ENCODE data around the gene GLTPD2. TPM values are rescaled to one million over a fixed set of nuclear protein-coding genes. Genes with fewer than 3 reads are reported as not detected.

GLTPD2 gene
- total RNA-seq, 3 donors from 2014 or later = not detected

GRCh38 chr17:4769628-4770027 lies 19.1 kb upstream of the GLTPD2 start:
- DNase-seq (ENCODE audit: low spot score in 2 of 2) = no peak
- no peaks in the 10 kb centered on the region for H3K9me3 ChIP-seq
- H3K4me3 ChIP-seq = no peak overlapping the region
- H3K36me3 ChIP-seq = no peaks in the 10 kb centered on the region
- no peaks in the 10 kb centered on the region for H3K4me1 ChIP-seq
- no peaks in the 10 kb centered on the region for H3K27me3 ChIP-seq
- intact Hi-C loops (cut with DNase I; ENCODE audit: low total_unique reads) = no loop called here
- TF ChIP-seq POLR2A (IDR thresholded peaks at IDR 0.05) (no peak), POLR2AphosphoS5 (IDR thresholded peaks at IDR 0.05) (no peak), CTCF (IDR thresholded peaks at IDR 0.05) (no peak)
- no peak overlapping the region for H3K27ac ChIP-seq

- no peak for DNase-seq (ENCODE audit: low spot score in 2 of 2)
- no peak within 1 kb of the TSS for H3K4me3 ChIP-seq
- H3K27ac ChIP-seq = no peak within 1 kb of the TSS
- intact Hi-C loops (cut with DNase I; ENCODE audit: low total_unique reads) = no loop called here
- TF ChIP-seq CTCF (IDR thresholded peaks at IDR 0.05) (no peak), POLR2AphosphoS5 (IDR thresholded peaks at IDR 0.05) (no peak), POLR2A (IDR thresholded peaks at IDR 0.05) (no peak)
- no peaks in the 10 kb centered on the region for H3K36me3 ChIP-seq
- H3K27me3 ChIP-seq = no peaks in the 10 kb centered on the region
- no peaks in the 10 kb centered on the region for H3K9me3 ChIP-seq
- H3K4me1 ChIP-seq = no peaks in the 10 kb centered on the region
These were observed 17.1 kb upstream of the GLTPD2 start, which contains the start of gene TM4SF5 for GRCh38 chr17:4771519-4772234. Gene TM4SF5, plus strand, starts transcription at chr17:4771886. Its CDS starts 37 bp downstream, at chr17:4771923.

- no peaks in the 10 kb centered on the region for H3K27me3 ChIP-seq
These were observed 16.5 kb upstream of the GLTPD2 start for GRCh38 chr17:4772235-4772613.

GRCh38 chr17:4777969-4778760 lies 10.6 kb upstream of the GLTPD2 start:
- no peak for DNase-seq (ENCODE audit: low spot score in 2 of 2)
- H3K36me3 ChIP-seq = no peaks in the 10 kb centered on the region
- TF ChIP-seq CTCF (IDR thresholded peaks at IDR 0.05) = no peak
- TF ChIP-seq POLR2A (IDR thresholded peaks at IDR 0.05) = no peak
- TF ChIP-seq POLR2AphosphoS5 (IDR thresholded peaks at IDR 0.05) = no peak
- no peaks in the 10 kb centered on the region for H3K4me1 ChIP-seq
- H3K27me3 ChIP-seq = peaks cover 4 to 9% of the 10 kb centered on the region in 2 donors
- intact Hi-C loops (cut with DNase I; ENCODE audit: low total_unique reads) = no loop called here
- H3K9me3 ChIP-seq = no peaks in the 10 kb centered on the region
- no peak overlapping the region for H3K27ac ChIP-seq
- H3K4me3 ChIP-seq = no peak overlapping the region

More at GRCh38 chr17:4772235-4772613, 16.5 kb upstream of the GLTPD2 start:
- no peak for DNase-seq (ENCODE audit: low spot score in 2 of 2)
- H3K4me3 ChIP-seq = no peak overlapping the region
- no peak for TF ChIP-seq CTCF (IDR thresholded peaks at IDR 0.05)
- no peak for TF ChIP-seq POLR2A (IDR thresholded peaks at IDR 0.05)
- intact Hi-C loops (cut with DNase I; ENCODE audit: low total_unique reads) = no loop called here
- H3K27ac ChIP-seq = no peak overlapping the region
- no peaks in the 10 kb centered on the region for H3K4me1 ChIP-seq
- H3K9me3 ChIP-seq = no peaks in the 10 kb centered on the region
- no peaks in the 10 kb centered on the region for H3K36me3 ChIP-seq
